Smooth muscle cell of the brain vasculature (primary cell): ENCODE data around the gene SLC38A9.

Source experiments
- DNase-seq: peaks from one replicate; pipeline ENCODE4 v3.0.0-alpha.2; 2012; ENCODE audit warnings: low read depth, low spot score

Gene SLC38A9

GRCh38 chr5:55578771-55579170, 133.4 kb downstream of the SLC38A9 start:
- DNase-seq, result no peak

GRCh38 chr5:55577353-55578060, 134.6 kb downstream of the SLC38A9 start:
- no peak for DNase-seq

- no peak for DNase-seq
These were observed 135.5 kb downstream of the SLC38A9 start for GRCh38 chr5:55576661-55577060.
